Measurements from ENCODE around the gene GLMP. TPM values are rescaled to one million over a fixed set of nuclear protein-coding genes. Genes with fewer than 3 reads are reported as not detected.

The GLMP gene
- total RNA-seq, 2 donors from 2014 or later = 16.5 to 24.4 TPM

- TF ChIP-seq, protein P1, sequence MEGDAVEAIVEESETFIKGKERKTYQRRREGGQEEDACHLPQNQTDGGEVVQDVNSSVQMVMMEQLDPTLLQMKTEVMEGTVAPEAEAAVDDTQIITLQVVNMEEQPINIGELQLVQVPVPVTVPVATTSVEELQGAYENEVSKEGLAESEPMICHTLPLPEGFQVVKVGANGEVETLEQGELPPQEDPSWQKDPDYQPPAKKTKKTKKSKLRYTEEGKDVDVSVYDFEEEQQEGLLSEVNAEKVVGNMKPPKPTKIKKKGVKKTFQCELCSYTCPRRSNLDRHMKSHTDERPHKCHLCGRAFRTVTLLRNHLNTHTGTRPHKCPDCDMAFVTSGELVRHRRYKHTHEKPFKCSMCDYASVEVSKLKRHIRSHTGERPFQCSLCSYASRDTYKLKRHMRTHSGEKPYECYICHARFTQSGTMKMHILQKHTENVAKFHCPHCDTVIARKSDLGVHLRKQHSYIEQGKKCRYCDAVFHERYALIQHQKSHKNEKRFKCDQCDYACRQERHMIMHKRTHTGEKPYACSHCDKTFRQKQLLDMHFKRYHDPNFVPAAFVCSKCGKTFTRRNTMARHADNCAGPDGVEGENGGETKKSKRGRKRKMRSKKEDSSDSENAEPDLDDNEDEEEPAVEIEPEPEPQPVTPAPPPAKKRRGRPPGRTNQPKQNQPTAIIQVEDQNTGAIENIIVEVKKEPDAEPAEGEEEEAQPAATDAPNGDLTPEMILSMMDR (IDR thresholded peaks at IDR 0.05) = no peak
- TF ChIP-seq POLR2A (IDR thresholded peaks at IDR 0.05) = no peak
- Histone ChIP-seq H3K36me3 (replicated peaks in 1 of 2; ENCODE audit: insufficient read depth in 1 of 2, low read depth in 2 of 2) (peaks cover 0 to 20% of the 10 kb centered on the region in 2 donors), H3K4me1 (peaks cover 29% of the 10 kb centered on the region), H3K9me3 (no peaks in the 10 kb centered on the region), H3K4me3 (no peak overlapping the region), H3K27ac (no peak overlapping the region), H3K27me3 (no peaks in the 10 kb centered on the region)
- DNase-seq (peak in 3 of 4 donors; percentile 27 to 36 (median 33)), ATAC-seq (no peak)
- 45 to 56% methylated on average over 4 to 16 of the region's 16 CpGs for WGBS, 2 donors
- intact Hi-C loops (cut with DNase I) = no loop called here
These were observed 48.6 kb downstream of the GLMP start for GRCh38 chr1:156246781-156247459.

GRCh38 chr1:156246241-156246780 is 49.2 kb downstream of the GLMP start:
- H3K27me3 ChIP-seq = no peaks in the 10 kb centered on the region
- no peak for ATAC-seq
- H3K9me3 ChIP-seq = no peaks in the 10 kb centered on the region
- intact Hi-C loops (cut with DNase I) = no loop called here
- H3K4me3 ChIP-seq = no peak overlapping the region
- H3K27ac ChIP-seq = no peak overlapping the region
- TF ChIP-seq, protein P1 (IDR thresholded peaks at IDR 0.05) = no peak
- no peak for TF ChIP-seq POLR2A (IDR thresholded peaks at IDR 0.05)
- DNase-seq = no peak
- peaks cover 0 to 15% of the 10 kb centered on the region in 2 donors for H3K36me3 ChIP-seq (replicated peaks in 1 of 2; ENCODE audit: insufficient read depth in 1 of 2, low read depth in 2 of 2)
- peaks cover 29% of the 10 kb centered on the region for H3K4me1 ChIP-seq
- WGBS, 2 donors = 48 to 66% methylated on average over 10 of the region's 10 CpGs

DNA sequence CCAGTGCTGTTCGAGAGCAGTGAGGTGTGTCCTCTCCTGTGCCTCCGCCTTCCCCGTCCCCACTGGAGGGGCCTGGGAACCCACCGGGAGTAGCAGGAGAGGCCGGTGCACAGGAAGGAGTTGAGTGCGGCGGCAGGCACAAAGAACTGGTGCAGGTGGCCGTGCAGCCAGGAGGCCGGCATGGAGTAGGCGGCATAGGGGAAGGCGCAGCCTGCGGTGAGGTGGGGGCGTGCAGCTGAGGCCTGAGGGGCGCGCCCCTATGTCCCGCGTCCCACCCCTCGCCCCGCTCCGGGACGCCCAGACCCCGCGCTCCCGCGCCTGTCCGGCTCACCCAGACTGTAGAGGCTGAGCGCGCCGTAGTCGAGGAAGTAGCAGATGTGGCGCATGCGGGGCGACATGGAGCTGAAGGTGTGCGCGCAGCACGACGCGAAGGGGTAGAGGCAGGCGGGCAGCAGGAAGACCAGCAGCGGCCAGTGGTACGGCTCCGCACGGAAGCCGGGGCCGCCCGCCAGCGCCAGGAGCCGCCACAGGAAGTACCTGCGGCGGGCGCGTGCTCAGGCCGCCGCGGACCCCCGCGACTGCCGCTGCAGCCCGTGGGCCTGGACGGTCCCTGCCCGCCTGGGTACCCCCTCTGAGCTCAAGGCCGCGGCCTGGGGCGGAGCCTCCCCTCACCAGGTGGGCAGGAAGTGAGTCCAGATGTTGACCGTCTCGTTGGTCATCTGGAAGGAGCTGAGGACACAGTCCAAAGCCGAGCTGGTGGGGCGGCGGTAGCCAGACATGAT is 49.8 kb downstream of the GLMP start:
- 3 to 54% methylated on average over 5 to 69 of the region's 69 CpGs for WGBS, 2 donors
- Histone ChIP-seq H3K4me3 (no peak overlapping the region), H3K27ac (no peak overlapping the region), H3K9me3 (no peaks in the 10 kb centered on the region), H3K4me1 (peaks cover 29% of the 10 kb centered on the region), H3K27me3 (no peaks in the 10 kb centered on the region), H3K36me3 (replicated peaks in 1 of 2; ENCODE audit: insufficient read depth in 1 of 2, low read depth in 2 of 2) (peaks cover 0 to 10% of the 10 kb centered on the region in 2 donors)
- TF ChIP-seq, protein P1 (IDR thresholded peaks at IDR 0.05) = no peak
- peak in 1 of 3 donors; percentile 4 for TF ChIP-seq POLR2A (IDR thresholded peaks at IDR 0.05)
- peak; percentile 36 to 55 (median 48) for DNase-seq
- ATAC-seq = peak; percentile 51
- intact Hi-C loops (cut with DNase I) = no loop called here

DNA sequence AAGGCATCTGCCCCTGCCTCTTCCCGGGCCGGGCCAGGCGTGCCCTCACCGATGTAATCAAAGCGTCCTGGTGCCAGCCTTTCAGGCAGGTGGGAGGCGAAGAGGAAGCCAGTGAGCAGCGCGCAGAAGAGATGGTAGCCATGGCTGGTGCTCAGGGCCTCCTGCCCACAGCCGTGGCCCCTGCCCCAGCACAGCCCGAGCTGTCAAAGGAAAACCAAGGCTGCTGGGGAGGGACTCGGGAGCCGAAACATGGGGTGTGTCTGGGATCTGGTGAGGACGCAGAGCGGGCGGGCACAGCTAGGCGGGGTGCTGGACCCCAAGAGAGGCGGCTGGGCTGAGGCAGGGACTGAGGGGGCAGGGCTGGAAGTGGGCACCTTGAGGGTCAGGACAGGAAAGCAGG is 50.8 kb downstream of the GLMP start:
- Histone ChIP-seq H3K4me3 (no peak overlapping the region), H3K36me3 (replicated peaks in 1 of 2; ENCODE audit: insufficient read depth in 1 of 2, low read depth in 2 of 2) (peaks cover 0 to 4% of the 10 kb centered on the region in 2 donors), H3K9me3 (no peaks in the 10 kb centered on the region), H3K4me1 (peaks cover 29% of the 10 kb centered on the region), H3K27ac (no peak overlapping the region), H3K27me3 (no peaks in the 10 kb centered on the region)
- DNase-seq = no peak
- TF ChIP-seq, protein P1 (IDR thresholded peaks at IDR 0.05) = no peak
- no peak for TF ChIP-seq POLR2A (IDR thresholded peaks at IDR 0.05)
- intact Hi-C loops (cut with DNase I) = no loop called here
- 79 to 81% methylated on average over 17 of the region's 17 CpGs for WGBS, 2 donors
- no peak for ATAC-seq
